ENCODE results near the gene CST1.

DNA sequence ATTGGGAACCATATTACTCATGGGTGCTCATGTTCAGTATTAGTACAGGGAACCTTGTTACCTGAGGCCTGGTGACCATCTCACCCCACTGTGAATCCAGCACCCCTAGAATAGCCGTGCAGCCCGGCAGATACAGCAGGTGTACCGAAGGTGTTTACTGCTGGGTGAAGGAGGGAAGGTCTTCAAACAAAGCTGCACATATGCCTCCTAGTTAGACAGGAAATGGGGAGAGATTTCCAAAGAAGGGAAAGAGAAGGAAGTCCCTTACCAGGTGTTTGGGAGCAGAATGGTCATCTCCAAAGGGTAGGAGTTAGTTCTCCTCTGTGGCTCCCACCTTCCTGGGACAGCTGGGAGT lies 2.4 kb upstream of the CST1 start:
- no peak for TF ChIP-seq EP300 (IDR thresholded peaks at IDR 0.05; ENCODE audit: borderline replicate concordance)
- no peak for TF ChIP-seq MAX (IDR thresholded peaks at IDR 0.05)
- no peak for TF ChIP-seq TEAD4 (IDR thresholded peaks at IDR 0.05)
- no peak for TF ChIP-seq RAD21 (IDR thresholded peaks at IDR 0.05; ENCODE audit: low read depth)
- TF ChIP-seq TAF1 (IDR thresholded peaks at IDR 0.05; ENCODE audit: low read depth) = no peak
- TF ChIP-seq CEBPB (IDR thresholded peaks at IDR 0.05) = no peak
- no peak for TF ChIP-seq USF1 (IDR thresholded peaks at IDR 0.05)

Data from Ishikawa (cell line).